Thoracic aorta (tissue), 2 donors: ENCODE results near the gene ZNF451. TPM values are rescaled to one million over a fixed set of nuclear protein-coding genes. Genes with fewer than 3 reads are reported as not detected.
A peak's percentile ranks its signal among the peaks of the same experiment; 100 is the strongest.
"Not testable (repeated sequence)": the region's sequence is repeated elsewhere in the genome, so short reads cannot be mapped to it uniquely, and the experiment has no call there.

Experiments used
- ATAC-seq: fragments of 150-250 bp; one replicate; pipeline ENCODE4 v1.8.0; 2017; ENCODE audit warnings: low read depth; ENCODE audit not compliant: insufficient number of reproducible peaks, low FRiP score
- DNase-seq: peaks from one replicate; pipeline ENCODE4 v3.0.0-alpha.2; 2020; ENCODE audit warnings: low spot score
- H3K27ac ChIP-seq, 2 donors: fragments of 200-600 bp; sonication (generic); 1 replicate in 1 of 2; 2 replicates in 1 of 2; pipeline ENCODE4 v1.5.1; 2016; ENCODE audit warnings: mild to moderate bottlenecking in 2 of 2, moderate library complexity in 2 of 2
- H3K27me3 ChIP-seq: fragments of 200-600 bp; sonication (generic); replicated peaks from 2 replicates; pipeline ENCODE4 v1.6.0; 2016; ENCODE audit warnings: mild to moderate bottlenecking; ENCODE audit not compliant: insufficient read depth
- H3K36me3 ChIP-seq: fragments of 200-600 bp; sonication (generic); one replicate; pipeline ENCODE4 v1.5.1; 2016
- H3K4me1 ChIP-seq, 2 donors: fragments of 200-600 bp; sonication (generic); 1 replicate in 1 of 2; 2 replicates in 1 of 2; pipeline versions ENCODE4 v1.5.1 to v1.6.0; 2016; ENCODE audit warnings: low read depth in 2 of 2, mild to moderate bottlenecking in 1 of 2; ENCODE audit not compliant: control insufficient read depth in 1 of 2
- H3K4me3 ChIP-seq: fragments of 200-600 bp; sonication (generic); 2 replicates; pipeline ENCODE4 v1.5.1; 2016; ENCODE audit warnings: mild to moderate bottlenecking
- H3K9me3 ChIP-seq: fragments of 200-600 bp; sonication (generic); 2 replicates; pipeline ENCODE4 v1.5.1; 2016
- CTCF ChIP-seq: fragments of 200-600 bp; sonication (generic); IDR thresholded peaks from one replicate; pipeline ENCODE4 v1.5.1; 2019; ENCODE audit warnings: antibody characterized with exemption
- total RNA-seq, 2 donors: library from RNA; depleted of rRNA; stranded (reverse); fragments of >200 nt; gene quantifications; one replicate each; pipeline versions ENCODE4 v1.1.0 to v1.2.3, GENCODE V29; 2016

The ZNF451 gene
- 10 to 100 TPM; 45.6 to 65.0 TPM for total RNA-seq

GRCh38 chr6:57089687-57090457 lies at the start of gene ZNF451:
Gene ZNF451 (plus strand): TSS chr6:57090188. CDS start chr6:57090254, 66 bp downstream.
- peak; percentile 94 for ATAC-seq
- Histone ChIP-seq H3K27ac (peak within 1 kb of the TSS; percentile 68 to 75), H3K36me3 (no peaks in the 10 kb centered on the region), H3K27me3 (no peaks in the 10 kb centered on the region), H3K4me1 (peaks cover 25 to 31% of the 10 kb centered on the region in 2 donors), H3K9me3 (no peaks in the 10 kb centered on the region), H3K4me3 (peak within 1 kb of the TSS; percentile 85)
- DNase-seq, result peak; percentile 93
- TF ChIP-seq CTCF, result no peak

GRCh38 chr6:57044061-57044460 lies 45.9 kb upstream of the ZNF451 start:
- H3K27ac ChIP-seq, result not testable (repeated sequence)

GRCh38 chr6:57044568-57044967 lies 45.4 kb upstream of the ZNF451 start:
- no peak for TF ChIP-seq CTCF
- H3K4me3 ChIP-seq, result no peak overlapping the region
- H3K27me3 ChIP-seq, result no peaks in the 10 kb centered on the region
- DNase-seq, result no peak
- H3K4me1 ChIP-seq, result peaks cover 9 to 10% of the 10 kb centered on the region in 2 donors
- H3K27ac ChIP-seq, result no peak overlapping the region
- H3K9me3 ChIP-seq, result no peaks in the 10 kb centered on the region
- ATAC-seq, result no peak
- H3K36me3 ChIP-seq, result no peaks in the 10 kb centered on the region

More at GRCh38 chr6:57044061-57044460, 45.9 kb upstream of the ZNF451 start:
- not testable (repeated sequence) for H3K36me3 ChIP-seq, H3K9me3 ChIP-seq, DNase-seq, H3K27me3 ChIP-seq, ATAC-seq, H3K4me3 ChIP-seq
- H3K4me1 ChIP-seq, result peaks cover 7 to 10% of the 10 kb centered on the region in 2 donors

GRCh38 chr6:57046332-57047256 lies 43.4 kb upstream of the ZNF451 start, which contains the start of gene KIAA1586:
Gene KIAA1586 (plus strand): TSS chr6:57046693. CDS start chr6:57046756, 63 bp downstream.
- H3K27ac ChIP-seq, result peak within 1 kb of the TSS in 1 of 2 donors; percentile 9
- H3K27me3 ChIP-seq, H3K9me3 ChIP-seq: not testable (repeated sequence)
- H3K4me3 ChIP-seq, result peak within 1 kb of the TSS; percentile 75
- peak; percentile 84 for ATAC-seq
- H3K36me3 ChIP-seq, result peaks cover 10% of the 10 kb centered on the region
- peaks cover 9 to 10% of the 10 kb centered on the region in 2 donors for H3K4me1 ChIP-seq
- DNase-seq, result peak; percentile 76

- peaks cover 13% of the 10 kb centered on the region for H3K36me3 ChIP-seq
- not testable (repeated sequence) for H3K27ac ChIP-seq, H3K27me3 ChIP-seq, ATAC-seq, DNase-seq, H3K9me3 ChIP-seq, H3K4me3 ChIP-seq
- H3K4me1 ChIP-seq, result peaks cover 9 to 10% of the 10 kb centered on the region in 2 donors
These were observed 42.8 kb upstream of the ZNF451 start for GRCh38 chr6:57047257-57047585.

- not testable (repeated sequence) for ATAC-seq, H3K27ac ChIP-seq, H3K27me3 ChIP-seq
These were observed 42.1 kb upstream of the ZNF451 start for GRCh38 chr6:57047859-57048258.

GRCh38 chr6:57048577-57048976 lies 41.4 kb upstream of the ZNF451 start:
- DNase-seq (no peak), ATAC-seq (no peak)
- peaks cover 13% of the 10 kb centered on the region for H3K36me3 ChIP-seq
- no peak for TF ChIP-seq CTCF
- peaks cover 9 to 10% of the 10 kb centered on the region in 2 donors for H3K4me1 ChIP-seq
- no peak overlapping the region for H3K27ac ChIP-seq
- no peak overlapping the region for H3K4me3 ChIP-seq
- H3K27me3 ChIP-seq, result no peaks in the 10 kb centered on the region
- no peaks in the 10 kb centered on the region for H3K9me3 ChIP-seq

More at GRCh38 chr6:57047859-57048258, 42.1 kb upstream of the ZNF451 start:
- Histone ChIP-seq H3K4me3 (peak overlapping the region; percentile 32), H3K36me3 (peaks cover 13% of the 10 kb centered on the region), H3K4me1 (peaks cover 9 to 10% of the 10 kb centered on the region in 2 donors)
- DNase-seq, H3K9me3 ChIP-seq: not testable (repeated sequence)
